DND-41 (cell line): ENCODE data around the gene SH2D3C.

ENCODE experiments used
- CTCF ChIP-seq: IDR thresholded peaks from 2 replicates; pipeline ENCODE4 v1.5.1; 2012; ENCODE audit warnings: borderline replicate concordance, low read length, moderate library complexity, mild to moderate bottlenecking; ENCODE audit not compliant: poor library complexity, severe bottlenecking; ENCODE audit errors: extremely low read depth
- EZH2 ChIP-seq: IDR thresholded peaks from 3 replicates; pipeline ENCODE4 v1.6.1; 2012; ENCODE audit warnings: borderline replicate concordance, low read depth, mild to moderate bottlenecking, moderate library complexity, low read length, inconsistent platforms; ENCODE audit not compliant: severe bottlenecking

- no peak for TF ChIP-seq CTCF
- TF ChIP-seq EZH2, result no peak
Observed at GRCh38 chr9:127771570-127772189, 6.8 kb downstream of the SH2D3C start.
